Fibroblast of the aortic adventitia (primary cell): ENCODE results near the gene TMEM200B. TPM values are rescaled to one million over a fixed set of nuclear protein-coding genes. Genes with fewer than 3 reads are reported as not detected.
A peak's percentile ranks its signal among the peaks of the same experiment; 100 is the strongest.

Source experiments
- DNase-seq: peaks from one replicate; pipeline ENCODE4 v3.0.0-alpha.2; 2010; ENCODE audit warnings: low read depth
- H3K4me3 ChIP-seq: 2 replicates; pipeline ENCODE4 v1.5.1; 2011; ENCODE audit warnings: low read depth, mild to moderate bottlenecking, control low read depth, low read length, moderate library complexity
- total RNA-seq: library from RNA; depleted of rRNA; stranded (reverse); fragments of >200 nt; gene quantifications from 2 replicates; pipeline ENCODE4 v1.2.3, GENCODE V29; 2012; ENCODE audit warnings: low replicate concordance
- TF ChIP-seq, protein P1 (sequence below): IDR thresholded peaks from 2 replicates; pipeline ENCODE4 v1.5.1; 2011; ENCODE audit warnings: mild to moderate bottlenecking, low read length, control low read depth, inconsistent platforms; ENCODE audit not compliant: insufficient read depth

The TMEM200B gene
- total RNA-seq, 1 donor: 24.9 TPM

DNA sequence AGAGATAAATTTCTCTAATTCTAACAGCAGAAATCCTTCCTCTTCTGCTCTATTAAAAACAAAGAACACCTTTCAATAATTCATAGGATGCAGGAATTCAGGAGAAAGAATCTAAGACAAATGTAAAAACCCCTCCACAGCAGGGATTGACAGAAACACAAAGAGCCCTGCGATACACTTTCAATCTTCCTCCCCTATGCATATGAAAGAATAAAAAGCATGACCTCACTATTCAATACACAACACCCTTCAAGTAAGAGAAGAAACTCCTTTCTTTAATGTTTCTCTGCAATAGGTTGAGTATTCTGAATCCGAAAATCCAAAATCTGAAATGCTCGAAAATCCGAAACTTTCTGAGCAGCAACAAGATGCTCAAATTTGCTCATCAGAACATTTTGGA is 40.9 kb upstream of the TMEM200B start:
- TF ChIP-seq, protein P1, sequence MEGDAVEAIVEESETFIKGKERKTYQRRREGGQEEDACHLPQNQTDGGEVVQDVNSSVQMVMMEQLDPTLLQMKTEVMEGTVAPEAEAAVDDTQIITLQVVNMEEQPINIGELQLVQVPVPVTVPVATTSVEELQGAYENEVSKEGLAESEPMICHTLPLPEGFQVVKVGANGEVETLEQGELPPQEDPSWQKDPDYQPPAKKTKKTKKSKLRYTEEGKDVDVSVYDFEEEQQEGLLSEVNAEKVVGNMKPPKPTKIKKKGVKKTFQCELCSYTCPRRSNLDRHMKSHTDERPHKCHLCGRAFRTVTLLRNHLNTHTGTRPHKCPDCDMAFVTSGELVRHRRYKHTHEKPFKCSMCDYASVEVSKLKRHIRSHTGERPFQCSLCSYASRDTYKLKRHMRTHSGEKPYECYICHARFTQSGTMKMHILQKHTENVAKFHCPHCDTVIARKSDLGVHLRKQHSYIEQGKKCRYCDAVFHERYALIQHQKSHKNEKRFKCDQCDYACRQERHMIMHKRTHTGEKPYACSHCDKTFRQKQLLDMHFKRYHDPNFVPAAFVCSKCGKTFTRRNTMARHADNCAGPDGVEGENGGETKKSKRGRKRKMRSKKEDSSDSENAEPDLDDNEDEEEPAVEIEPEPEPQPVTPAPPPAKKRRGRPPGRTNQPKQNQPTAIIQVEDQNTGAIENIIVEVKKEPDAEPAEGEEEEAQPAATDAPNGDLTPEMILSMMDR: no peak
- DNase-seq: no peak
- no peak overlapping the region for H3K4me3 ChIP-seq

DNA sequence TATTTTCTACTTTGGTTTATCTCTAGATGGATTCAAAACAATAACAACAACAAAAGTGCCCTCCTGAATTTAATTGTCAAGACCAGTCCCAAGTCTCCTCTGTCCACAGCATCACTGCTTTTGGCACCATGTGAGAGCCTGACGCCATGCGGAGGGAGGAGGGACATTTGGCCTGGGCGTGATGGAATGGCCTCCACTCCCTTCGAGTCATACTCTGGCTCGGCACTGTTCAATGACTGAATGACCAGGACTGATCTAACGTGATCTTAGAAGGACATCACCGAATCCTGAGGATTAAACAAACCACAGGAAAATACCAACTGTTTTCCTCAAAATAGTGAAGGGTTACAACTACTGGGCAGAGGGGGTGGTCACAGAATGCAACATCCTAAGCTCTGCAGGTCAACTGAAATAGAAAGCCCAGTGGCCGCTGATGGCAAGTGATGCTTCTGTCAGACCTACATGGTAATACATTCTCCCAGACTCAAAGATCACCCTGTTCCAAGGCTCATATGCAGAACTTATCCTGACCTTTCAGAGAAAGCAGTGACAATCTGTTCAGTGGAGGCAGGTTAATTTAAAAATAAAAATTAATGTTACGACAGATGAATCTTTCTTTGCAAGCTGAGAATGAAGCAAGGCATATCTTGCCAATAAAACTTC is 38.9 kb upstream of the TMEM200B start:
- H3K4me3 ChIP-seq: no peak overlapping the region
- TF ChIP-seq, protein P1: no peak
- DNase-seq: peak; percentile 47

DNA sequence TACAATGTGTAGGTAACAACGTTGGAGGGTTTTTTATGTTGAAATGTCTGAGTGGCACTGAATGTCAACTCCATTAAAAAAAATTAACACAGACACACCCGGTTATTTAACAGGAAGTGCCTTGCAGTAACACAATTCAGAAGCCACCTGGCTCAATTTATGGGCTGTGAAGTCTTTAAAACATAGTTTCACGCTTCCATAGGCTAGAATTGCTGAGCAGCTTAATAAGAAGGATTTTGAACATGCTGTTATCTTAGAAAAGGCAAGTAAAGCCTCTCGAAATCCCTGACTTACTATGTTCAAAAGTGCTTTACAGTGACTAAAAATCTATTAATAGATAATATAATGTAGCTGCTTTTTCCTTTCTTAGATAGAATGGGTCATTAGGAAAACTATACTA is 38.3 kb upstream of the TMEM200B start:
- DNase-seq: no peak
- H3K4me3 ChIP-seq: no peak overlapping the region
- TF ChIP-seq, protein P1: no peak

DNA sequence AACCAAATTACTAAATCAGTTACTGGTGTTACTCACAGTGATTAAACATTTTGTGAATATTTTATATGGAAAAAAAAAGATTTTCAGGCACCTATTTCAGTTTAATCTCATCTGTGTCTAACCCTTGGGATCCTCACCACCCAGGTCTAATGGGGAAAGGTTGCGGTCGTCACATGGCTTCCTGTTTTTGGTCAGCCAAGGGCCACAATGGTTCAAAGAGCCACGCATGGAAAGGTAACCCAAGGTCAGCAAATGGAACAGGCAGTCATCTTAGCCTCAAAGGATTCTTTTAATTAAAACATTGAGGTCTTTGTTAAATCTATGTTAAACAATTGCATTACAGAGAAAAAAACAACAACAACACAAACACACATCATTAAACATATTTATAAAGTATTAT is 36.1 kb upstream of the TMEM200B start:
- DNase-seq: no peak
- TF ChIP-seq, protein P1: no peak

DNA sequence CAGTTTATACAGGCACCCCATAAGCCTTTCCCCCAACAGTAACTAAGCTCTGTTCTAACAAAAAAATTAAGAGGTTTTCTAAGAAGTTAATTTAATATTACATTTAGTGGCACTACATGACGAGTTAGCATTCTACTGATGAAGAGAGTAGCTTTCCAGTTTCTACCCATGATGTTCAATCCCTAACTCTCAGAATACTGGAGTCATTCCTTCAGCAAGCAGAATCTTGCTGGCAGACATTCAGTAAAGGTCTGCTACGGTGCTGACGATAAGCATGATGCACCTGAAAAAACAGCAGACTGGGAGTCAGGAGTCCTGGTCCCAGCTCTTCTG is 33.5 kb upstream of the TMEM200B start:
- no peak for DNase-seq
- TF ChIP-seq, protein P1: no peak
- H3K4me3 ChIP-seq: no peak overlapping the region

More for the DNA sequence above, 36.1 kb upstream of the TMEM200B start:
- no peak overlapping the region for H3K4me3 ChIP-seq

- no peak overlapping the region for H3K4me3 ChIP-seq
- TF ChIP-seq, protein P1: no peak
- peak; percentile 48 for DNase-seq
Observed at GRCh38 chr1:29156543-29157268, 33.0 kb upstream of the TMEM200B start.
